Activated T-cell treated with anti-CD3 and anti-CD28 coated beads, Interleukin-2, amount 50 U/mL, for 24 hours (primary cell): ENCODE data around the gene CARF.
"Not testable (repeated sequence)": the region's sequence is repeated elsewhere in the genome, so short reads cannot be mapped to it uniquely, and the experiment has no call there.

Experiments
- DNase-seq: peaks from one replicate; pipeline ENCODE4 v3.0.0-alpha.2; 2020
- H3K27ac Mint-ChIP-seq: 2 replicates; pipeline ENCODE4 v1.8.0; 2020; ENCODE audit warnings: mild to moderate bottlenecking, mixed read lengths
- H3K27me3 Mint-ChIP-seq: 2 replicates; pipeline ENCODE4 v1.8.0; 2020; ENCODE audit warnings: mixed read lengths
- H3K36me3 Mint-ChIP-seq: 2 replicates; pipeline ENCODE4 v1.8.0; 2020; ENCODE audit warnings: low read depth, mixed read lengths
- H3K4me1 Mint-ChIP-seq: 2 replicates; pipeline ENCODE4 v1.8.0; 2020; ENCODE audit warnings: low read depth, mixed read lengths
- H3K4me3 Mint-ChIP-seq: 2 replicates; pipeline ENCODE4 v1.8.0; 2020; ENCODE audit warnings: mild to moderate bottlenecking, moderate library complexity, mixed read lengths
- H3K9me3 Mint-ChIP-seq: 2 replicates; pipeline ENCODE4 v1.8.0; 2020; ENCODE audit warnings: mixed read lengths

The CARF gene

GRCh38 chr2:202965810-202966460 is 53.9 kb downstream of the CARF start:
- peaks cover 6% of the 10 kb centered on the region for H3K36me3 Mint-ChIP-seq
- H3K4me1 Mint-ChIP-seq: peaks cover 5% of the 10 kb centered on the region
- H3K27me3 Mint-ChIP-seq: no peaks in the 10 kb centered on the region
- H3K4me3 Mint-ChIP-seq: no peak overlapping the region
- no peak for DNase-seq
- H3K9me3 Mint-ChIP-seq: no peaks in the 10 kb centered on the region
- H3K27ac Mint-ChIP-seq: peak overlapping the region; percentile 77

- not testable (repeated sequence) for H3K36me3 Mint-ChIP-seq, H3K9me3 Mint-ChIP-seq, H3K27ac Mint-ChIP-seq, DNase-seq, H3K27me3 Mint-ChIP-seq, H3K4me3 Mint-ChIP-seq, H3K4me1 Mint-ChIP-seq
Measured at GRCh38 chr2:202969404-202969803, 57.3 kb downstream of the CARF start.

GRCh38 chr2:202976809-202977208 is 64.7 kb downstream of the CARF start:
- DNase-seq: no peak
- no peak overlapping the region for H3K4me3 Mint-ChIP-seq
- H3K27me3 Mint-ChIP-seq: no peaks in the 10 kb centered on the region
- H3K4me1 Mint-ChIP-seq: no peaks in the 10 kb centered on the region
- peaks cover 25% of the 10 kb centered on the region for H3K36me3 Mint-ChIP-seq
- no peaks in the 10 kb centered on the region for H3K9me3 Mint-ChIP-seq
- no peak overlapping the region for H3K27ac Mint-ChIP-seq

GRCh38 chr2:202982779-202983491 is 70.9 kb downstream of the CARF start:
- Mint-ChIP-seq H3K27me3 (no peaks in the 10 kb centered on the region), H3K4me3 (no peak overlapping the region), H3K9me3 (no peaks in the 10 kb centered on the region), H3K4me1 (no peaks in the 10 kb centered on the region), H3K27ac (no peak overlapping the region), H3K36me3 (peaks cover 30% of the 10 kb centered on the region)
- DNase-seq: no peak

- no peaks in the 10 kb centered on the region for H3K4me1 Mint-ChIP-seq
- no peaks in the 10 kb centered on the region for H3K27me3 Mint-ChIP-seq
- DNase-seq: no peak
- H3K4me3 Mint-ChIP-seq: no peak overlapping the region
- no peaks in the 10 kb centered on the region for H3K36me3 Mint-ChIP-seq
- H3K27ac Mint-ChIP-seq: no peak overlapping the region
- H3K9me3 Mint-ChIP-seq: no peaks in the 10 kb centered on the region
Measured at GRCh38 chr2:202989749-202990148, 77.7 kb downstream of the CARF start.

- no peaks in the 10 kb centered on the region for H3K36me3 Mint-ChIP-seq
Measured at GRCh38 chr2:202990501-202990900, 78.4 kb downstream of the CARF start.

GRCh38 chr2:202997113-202997512 is 85.0 kb downstream of the CARF start:
- H3K4me3 Mint-ChIP-seq, H3K36me3 Mint-ChIP-seq, H3K4me1 Mint-ChIP-seq, H3K9me3 Mint-ChIP-seq, H3K27me3 Mint-ChIP-seq, DNase-seq, H3K27ac Mint-ChIP-seq: not testable (repeated sequence)

More at GRCh38 chr2:202990501-202990900, 78.4 kb downstream of the CARF start:
- Mint-ChIP-seq H3K4me3 (no peak overlapping the region), H3K9me3 (no peaks in the 10 kb centered on the region), H3K4me1 (no peaks in the 10 kb centered on the region), H3K27me3 (no peaks in the 10 kb centered on the region), H3K27ac (no peak overlapping the region)
- DNase-seq: no peak

GRCh38 chr2:203002054-203002821 is 90.2 kb downstream of the CARF start:
- no peaks in the 10 kb centered on the region for H3K9me3 Mint-ChIP-seq
- DNase-seq: no peak
- H3K27me3 Mint-ChIP-seq: no peaks in the 10 kb centered on the region
- no peaks in the 10 kb centered on the region for H3K36me3 Mint-ChIP-seq
- H3K4me1 Mint-ChIP-seq: no peaks in the 10 kb centered on the region
- no peak overlapping the region for H3K27ac Mint-ChIP-seq
- no peak overlapping the region for H3K4me3 Mint-ChIP-seq

GRCh38 chr2:203003716-203004115 is 91.6 kb downstream of the CARF start:
- no peaks in the 10 kb centered on the region for H3K9me3 Mint-ChIP-seq
- no peaks in the 10 kb centered on the region for H3K36me3 Mint-ChIP-seq
- DNase-seq: no peak
- H3K4me1 Mint-ChIP-seq: no peaks in the 10 kb centered on the region
- no peaks in the 10 kb centered on the region for H3K27me3 Mint-ChIP-seq
- no peak overlapping the region for H3K27ac Mint-ChIP-seq
- H3K4me3 Mint-ChIP-seq: no peak overlapping the region

- Mint-ChIP-seq H3K27me3 (no peaks in the 10 kb centered on the region), H3K36me3 (peaks cover 9% of the 10 kb centered on the region), H3K27ac (peak within 1 kb of the TSS; percentile 95), H3K9me3 (no peaks in the 10 kb centered on the region), H3K4me3 (peak within 1 kb of the TSS; percentile 95), H3K4me1 (peaks cover 41% of the 10 kb centered on the region)
- DNase-seq: peak; percentile 99
Measured at GRCh38 chr2:203014456-203015199, 102.6 kb downstream of the CARF start, which contains the start of gene NBEAL1. NBEAL1 (plus strand) TSS chr2:203014875; CDS start chr2:203016385, 1,510 bp downstream.

GRCh38 chr2:203016716-203017115 is 104.6 kb downstream of the CARF start:
- no peaks in the 10 kb centered on the region for H3K27me3 Mint-ChIP-seq
- peaks cover 9% of the 10 kb centered on the region for H3K36me3 Mint-ChIP-seq
- H3K27ac Mint-ChIP-seq: no peak overlapping the region
- H3K4me3 Mint-ChIP-seq: peak overlapping the region; percentile 33
- DNase-seq: no peak
- no peaks in the 10 kb centered on the region for H3K9me3 Mint-ChIP-seq
- H3K4me1 Mint-ChIP-seq: peaks cover 43% of the 10 kb centered on the region

- no peak for DNase-seq
- Mint-ChIP-seq H3K4me1 (peaks cover 45% of the 10 kb centered on the region), H3K36me3 (peaks cover 9% of the 10 kb centered on the region), H3K27me3 (no peaks in the 10 kb centered on the region), H3K27ac (no peak overlapping the region), H3K9me3 (no peaks in the 10 kb centered on the region), H3K4me3 (peak overlapping the region; percentile 22)
Measured at GRCh38 chr2:203018181-203018580, 106.1 kb downstream of the CARF start.

GRCh38 chr2:203019142-203019541 is 107.1 kb downstream of the CARF start:
- Mint-ChIP-seq H3K4me1 (peaks cover 37% of the 10 kb centered on the region), H3K27ac (no peak overlapping the region), H3K4me3 (no peak overlapping the region), H3K36me3 (peaks cover 6% of the 10 kb centered on the region), H3K9me3 (no peaks in the 10 kb centered on the region), H3K27me3 (no peaks in the 10 kb centered on the region)
- no peak for DNase-seq

GRCh38 chr2:203021991-203022390 is 109.9 kb downstream of the CARF start:
- no peak for DNase-seq
- Mint-ChIP-seq H3K27me3 (no peaks in the 10 kb centered on the region), H3K27ac (no peak overlapping the region), H3K4me3 (no peak overlapping the region), H3K36me3 (no peaks in the 10 kb centered on the region), H3K4me1 (peaks cover 24% of the 10 kb centered on the region), H3K9me3 (no peaks in the 10 kb centered on the region)
